Cerebellar cortex (tissue), 1 donor: ENCODE results near the gene MICA.

Experiments
- DNase-seq: peaks from one replicate; pipeline ENCODE4 v3.0.0-alpha.2; 2015; ENCODE audit warnings: low spot score

Gene MICA

GRCh38 chr6:31460361-31461025 is 57.1 kb downstream of the MICA start:
- DNase-seq, result no peak

- DNase-seq, result no peak
Observed at GRCh38 chr6:31462026-31462963, 58.9 kb downstream of the MICA start.

DNA sequence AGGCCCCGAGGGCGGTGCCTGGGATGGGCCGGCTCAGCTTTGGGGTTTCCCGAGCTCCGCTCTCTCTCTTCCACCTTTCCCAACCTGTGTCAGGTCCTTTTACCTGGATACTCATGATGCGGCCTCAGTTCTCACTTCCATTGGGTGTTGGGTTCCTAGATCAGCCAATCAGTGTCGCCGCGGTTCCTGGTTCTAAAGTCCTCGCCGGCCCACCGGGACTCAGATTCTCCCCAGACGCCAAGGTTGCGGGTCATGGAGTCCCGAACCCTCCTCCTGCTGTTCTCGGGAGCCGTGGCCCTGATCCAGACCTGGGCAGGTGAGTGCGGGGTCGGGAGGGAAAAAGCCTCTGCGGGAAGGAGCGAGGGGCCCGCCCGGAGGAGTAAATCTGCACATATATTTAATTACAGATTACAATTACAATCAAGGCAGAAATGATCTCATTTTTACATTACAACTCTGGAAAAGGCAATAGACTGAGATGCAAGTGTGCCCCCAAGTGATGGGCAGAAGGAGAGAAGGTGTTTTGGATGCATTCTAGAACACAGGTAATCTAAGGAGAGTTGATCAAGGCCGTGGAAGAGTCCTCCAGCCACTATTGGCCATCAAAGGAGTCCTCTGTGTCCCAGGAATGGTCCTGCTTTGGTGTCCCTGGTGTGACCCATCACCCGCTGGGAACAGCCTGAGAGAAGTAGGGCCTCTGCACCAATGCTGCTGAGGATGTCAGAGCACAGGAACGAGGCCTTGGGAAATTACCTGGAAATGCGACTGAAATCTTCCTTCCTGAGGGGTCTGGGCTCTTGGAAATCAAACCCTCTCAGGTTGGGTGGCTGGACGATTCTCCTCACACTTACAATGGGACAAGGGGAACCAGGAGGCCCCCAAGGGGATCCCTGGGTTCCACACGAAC is 59.8 kb downstream of the MICA start:
- peak; percentile 91 for DNase-seq

DNA sequence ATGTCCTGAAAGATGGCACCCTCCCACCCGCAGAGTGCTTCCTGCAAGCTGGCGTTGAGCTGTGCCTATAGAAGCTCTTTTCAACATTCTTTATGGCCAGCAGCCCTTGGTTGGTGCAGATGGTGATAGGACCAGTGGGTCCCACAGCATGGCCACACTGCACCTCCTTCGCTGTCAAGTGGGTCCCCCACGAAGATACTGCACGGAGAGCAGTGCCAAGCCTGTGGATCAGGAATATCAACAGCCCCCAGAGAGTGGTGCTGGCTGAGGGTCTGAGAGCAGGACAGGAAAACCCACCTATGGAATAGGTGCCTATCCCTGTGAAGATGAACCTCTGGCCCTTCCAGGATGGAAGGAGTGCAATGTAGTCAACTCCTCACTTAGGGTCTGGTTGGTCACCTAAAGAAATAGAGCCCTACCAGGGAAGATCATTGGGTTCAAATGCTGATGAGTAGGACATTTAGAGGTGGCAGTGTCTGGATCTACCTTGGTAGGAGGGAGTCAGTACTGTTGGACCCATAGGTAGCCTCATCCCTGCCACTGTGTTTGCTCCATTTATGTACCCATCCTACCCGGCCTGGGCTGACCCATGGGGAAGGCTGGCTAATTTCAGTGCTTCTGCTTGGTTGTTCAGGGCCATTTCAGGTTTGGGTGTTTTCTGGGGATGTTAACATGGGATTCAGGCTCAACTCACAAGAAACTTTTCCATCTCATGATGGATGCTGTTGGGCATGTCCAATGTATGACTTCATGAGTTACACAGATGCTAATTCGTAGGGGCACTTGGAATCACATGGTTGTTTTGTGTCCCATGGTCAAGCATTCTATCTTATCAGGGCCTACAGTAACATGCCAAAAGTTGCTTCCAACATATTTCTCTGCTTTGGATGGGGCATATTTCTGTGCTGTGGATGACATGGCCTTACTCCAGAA is 61.1 kb downstream of the MICA start:
- DNase-seq, result no peak
